ENCODE measurements around the gene TTLL4.
"Not testable (repeated sequence)": the region's sequence is repeated elsewhere in the genome, so short reads cannot be mapped to it uniquely, and the experiment has no call there.

Gene TTLL4

GRCh38 chr2:218745559-218746469 lies 35.2 kb downstream of the TTLL4 start:
- DNase-seq = no peak

- DNase-seq = no peak
Measured at GRCh38 chr2:218746470-218746795, 35.8 kb downstream of the TTLL4 start.

GRCh38 chr2:218746960-218747359 lies 36.3 kb downstream of the TTLL4 start:
- DNase-seq = no peak

GRCh38 chr2:218748741-218749441 lies 38.3 kb downstream of the TTLL4 start:
- no peak for DNase-seq

- DNase-seq = no peak
Measured at GRCh38 chr2:218754201-218754600, 43.6 kb downstream of the TTLL4 start.

GRCh38 chr2:218754781-218755180 lies 44.1 kb downstream of the TTLL4 start:
- no peak for DNase-seq

GRCh38 chr2:218755198-218755566 lies 44.5 kb downstream of the TTLL4 start:
- no peak for DNase-seq

GRCh38 chr2:218755567-218756404 lies 45.2 kb downstream of the TTLL4 start:
- no peak for DNase-seq

GRCh38 chr2:218756599-218757377 lies 46.2 kb downstream of the TTLL4 start:
- no peak for DNase-seq

- no peak for DNase-seq
Measured at GRCh38 chr2:218761795-218762194, 51.2 kb downstream of the TTLL4 start.

- not testable (repeated sequence) for DNase-seq
Measured at GRCh38 chr2:218772759-218773158, 62.1 kb downstream of the TTLL4 start.

- no peak for DNase-seq
Measured at GRCh38 chr2:218773881-218774280, 63.2 kb downstream of the TTLL4 start.

- no peak for DNase-seq
Measured at GRCh38 chr2:218776488-218776887, 65.9 kb downstream of the TTLL4 start.

GRCh38 chr2:218777276-218777990 lies 66.8 kb downstream of the TTLL4 start:
- DNase-seq = no peak

GRCh38 chr2:218780046-218780445 lies 69.4 kb downstream of the TTLL4 start:
- no peak for DNase-seq

GRCh38 chr2:218780851-218781690 lies 70.4 kb downstream of the TTLL4 start:
- DNase-seq = peak; percentile 19

- peak; percentile 8 for DNase-seq
Measured at GRCh38 chr2:218781691-218782527, 71.3 kb downstream of the TTLL4 start, which contains the start of gene CYP27A1. Gene CYP27A1, plus strand, starts transcription at chr2:218782147. Its CDS starts 36 bp downstream, at chr2:218782183.

- no peak for DNase-seq
Measured at GRCh38 chr2:218782528-218782844, 71.9 kb downstream of the TTLL4 start.

- no peak for DNase-seq
Measured at GRCh38 chr2:218783688-218784087, 73.1 kb downstream of the TTLL4 start.

GRCh38 chr2:218785103-218785502 lies 74.5 kb downstream of the TTLL4 start:
- DNase-seq = no peak

Measured in COR-L47 (cell line).